ENCODE measurements around the gene OR5M8. TPM values are rescaled to one million over a fixed set of nuclear protein-coding genes. Genes with fewer than 3 reads are reported as not detected.

OR5M8 gene
- total RNA-seq, result not detected

GRCh38 chr11:56491270-56491669 lies at the start of gene OR5M8:
Gene OR5M8 (minus strand): TSS chr11:56491370. CDS start chr11:56491370, 0 bp downstream.
- H3K36me3 ChIP-seq, result no peaks in the 10 kb centered on the region
- H3K4me3 ChIP-seq, result no peak within 1 kb of the TSS
- H3K27me3 ChIP-seq (replicated peaks; ENCODE audit: insufficient read depth), result no peaks in the 10 kb centered on the region
- H3K27ac ChIP-seq, result no peak within 1 kb of the TSS
- TF ChIP-seq CTCF (IDR thresholded peaks at IDR 0.05), result no peak
- H3K9me3 ChIP-seq, result no peaks in the 10 kb centered on the region
- ATAC-seq (ENCODE audit: insufficient number of reproducible peaks, low FRiP score, low read depth) (no peak), DNase-seq (ENCODE audit: low spot score) (no peak)
- no peaks in the 10 kb centered on the region for H3K4me1 ChIP-seq (ENCODE audit: control insufficient read depth in 1 of 2, low read depth in 2 of 2)

GRCh38 chr11:56533054-56533740 lies 42.0 kb upstream of the OR5M8 start:
- H3K9me3 ChIP-seq, result no peaks in the 10 kb centered on the region
- H3K36me3 ChIP-seq, result no peaks in the 10 kb centered on the region
- H3K4me1 ChIP-seq (ENCODE audit: control insufficient read depth in 1 of 2, low read depth in 2 of 2), result no peaks in the 10 kb centered on the region
- no peaks in the 10 kb centered on the region for H3K27me3 ChIP-seq (replicated peaks; ENCODE audit: insufficient read depth)
- no peak overlapping the region for H3K4me3 ChIP-seq
- H3K27ac ChIP-seq, result no peak overlapping the region
- TF ChIP-seq CTCF (IDR thresholded peaks at IDR 0.05), result no peak
- ATAC-seq (ENCODE audit: insufficient number of reproducible peaks, low FRiP score, low read depth) (no peak), DNase-seq (ENCODE audit: low spot score) (no peak)

- H3K36me3 ChIP-seq, result no peaks in the 10 kb centered on the region
- DNase-seq (ENCODE audit: low spot score) (no peak), ATAC-seq (ENCODE audit: insufficient number of reproducible peaks, low FRiP score, low read depth) (no peak)
- H3K4me1 ChIP-seq (ENCODE audit: control insufficient read depth in 1 of 2, low read depth in 2 of 2), result no peaks in the 10 kb centered on the region
- no peaks in the 10 kb centered on the region for H3K9me3 ChIP-seq
- TF ChIP-seq CTCF (IDR thresholded peaks at IDR 0.05), result no peak
- no peak overlapping the region for H3K27ac ChIP-seq
- no peak overlapping the region for H3K4me3 ChIP-seq
- no peaks in the 10 kb centered on the region for H3K27me3 ChIP-seq (replicated peaks; ENCODE audit: insufficient read depth)
Observed at GRCh38 chr11:56531856-56532255, 40.7 kb upstream of the OR5M8 start.

- no peak overlapping the region for H3K4me3 ChIP-seq
- DNase-seq (ENCODE audit: low spot score) (no peak), ATAC-seq (ENCODE audit: insufficient number of reproducible peaks, low FRiP score, low read depth) (no peak)
Observed at GRCh38 chr11:56522008-56522407, 30.8 kb upstream of the OR5M8 start.

GRCh38 chr11:56513280-56513679 lies 22.1 kb upstream of the OR5M8 start:
- no peak for DNase-seq (ENCODE audit: low spot score)
- no peak for ATAC-seq (ENCODE audit: insufficient number of reproducible peaks, low FRiP score, low read depth)

More at GRCh38 chr11:56522008-56522407, 30.8 kb upstream of the OR5M8 start:
- Histone ChIP-seq H3K27ac (no peak overlapping the region), H3K4me1 (ENCODE audit: control insufficient read depth in 1 of 2, low read depth in 2 of 2) (no peaks in the 10 kb centered on the region), H3K36me3 (no peaks in the 10 kb centered on the region), H3K27me3 (replicated peaks; ENCODE audit: insufficient read depth) (no peaks in the 10 kb centered on the region), H3K9me3 (no peaks in the 10 kb centered on the region)
- no peak for TF ChIP-seq CTCF (IDR thresholded peaks at IDR 0.05)

More at GRCh38 chr11:56513280-56513679, 22.1 kb upstream of the OR5M8 start:
- no peak overlapping the region for H3K4me3 ChIP-seq
- no peaks in the 10 kb centered on the region for H3K4me1 ChIP-seq (ENCODE audit: control insufficient read depth in 1 of 2, low read depth in 2 of 2)
- H3K36me3 ChIP-seq, result no peaks in the 10 kb centered on the region
- no peak for TF ChIP-seq CTCF (IDR thresholded peaks at IDR 0.05)
- no peaks in the 10 kb centered on the region for H3K27me3 ChIP-seq (replicated peaks; ENCODE audit: insufficient read depth)
- H3K27ac ChIP-seq, result no peak overlapping the region
- H3K9me3 ChIP-seq, result no peaks in the 10 kb centered on the region
